DND-41 (cell line): ENCODE measurements around the gene FBRSL1.

Experiments used
- CTCF ChIP-seq: IDR thresholded peaks from 2 replicates; pipeline ENCODE4 v1.5.1; 2012; ENCODE audit warnings: borderline replicate concordance, low read length, moderate library complexity, mild to moderate bottlenecking; ENCODE audit not compliant: poor library complexity, severe bottlenecking; ENCODE audit errors: extremely low read depth
- EZH2 ChIP-seq: IDR thresholded peaks from 3 replicates; pipeline ENCODE4 v1.6.1; 2012; ENCODE audit warnings: borderline replicate concordance, low read depth, mild to moderate bottlenecking, moderate library complexity, low read length, inconsistent platforms; ENCODE audit not compliant: severe bottlenecking

- TF ChIP-seq EZH2, result no peak
- TF ChIP-seq CTCF, result no peak
These were observed 5.8 kb downstream of the FBRSL1 start for GRCh38 chr12:132495629-132496357.
